ENCODE measurements around the gene APELA. TPM values are rescaled to one million over a fixed set of nuclear protein-coding genes. Genes with fewer than 3 reads are reported as not detected.

APELA gene
- not detected for total RNA-seq
- long read RNA-seq: 0 reads

- H3K36me3 ChIP-seq: no peaks in the 10 kb centered on the region
- H3K27me3 ChIP-seq (ENCODE audit: low read depth): no peaks in the 10 kb centered on the region
- H3K27ac ChIP-seq: no peak within 1 kb of the TSS
- no peaks in the 10 kb centered on the region for H3K9me3 ChIP-seq
- ATAC-seq: peak in 1 of 2 donors; percentile 59
- no peaks in the 10 kb centered on the region for H3K4me1 ChIP-seq
- H3K4me3 ChIP-seq: no peak within 1 kb of the TSS
- intact Hi-C loops (cut with DNase I): no loop called here
- no peak for DNase-seq
- TF ChIP-seq CTCF (IDR thresholded peaks at IDR 0.05): no peak
These were observed at the start of gene APELA for GRCh38 chr4:164876700-164877324. Gene APELA, plus strand, starts transcription at chr4:164877178. Its CDS starts 154 bp downstream, at chr4:164877332.

GRCh38 chr4:164828955-164829354 is 48.0 kb upstream of the APELA start:
- Histone ChIP-seq H3K4me1 (no peaks in the 10 kb centered on the region), H3K4me3 (no peak overlapping the region), H3K36me3 (no peaks in the 10 kb centered on the region), H3K9me3 (no peaks in the 10 kb centered on the region), H3K27me3 (ENCODE audit: low read depth) (no peaks in the 10 kb centered on the region), H3K27ac (no peak overlapping the region)
- no peak for TF ChIP-seq CTCF (IDR thresholded peaks at IDR 0.05)
- DNase-seq (no peak), ATAC-seq (no peak)
- intact Hi-C loops (cut with DNase I): no loop called here

GRCh38 chr4:164846566-164846965 is 30.4 kb upstream of the APELA start:
- no peak overlapping the region for H3K27ac ChIP-seq
- DNase-seq (no peak), ATAC-seq (no peak)
- no peaks in the 10 kb centered on the region for H3K27me3 ChIP-seq (ENCODE audit: low read depth)
- TF ChIP-seq CTCF (IDR thresholded peaks at IDR 0.05): no peak
- no peaks in the 10 kb centered on the region for H3K4me1 ChIP-seq
- intact Hi-C loops (cut with DNase I): no loop called here
- H3K36me3 ChIP-seq: no peaks in the 10 kb centered on the region
- H3K4me3 ChIP-seq: no peak overlapping the region
- no peaks in the 10 kb centered on the region for H3K9me3 ChIP-seq

- no peak for TF ChIP-seq CTCF (IDR thresholded peaks at IDR 0.05)
- intact Hi-C loops (cut with DNase I): no loop called here
- Histone ChIP-seq H3K27me3 (ENCODE audit: low read depth) (no peaks in the 10 kb centered on the region), H3K9me3 (no peaks in the 10 kb centered on the region), H3K4me3 (no peak overlapping the region), H3K4me1 (no peaks in the 10 kb centered on the region), H3K27ac (no peak overlapping the region), H3K36me3 (no peaks in the 10 kb centered on the region)
- no peak for DNase-seq
- ATAC-seq: no peak
These were observed 30.0 kb upstream of the APELA start for GRCh38 chr4:164847016-164847415.

- Histone ChIP-seq H3K27ac (no peak overlapping the region), H3K36me3 (no peaks in the 10 kb centered on the region), H3K27me3 (ENCODE audit: low read depth) (no peaks in the 10 kb centered on the region), H3K4me1 (no peaks in the 10 kb centered on the region), H3K9me3 (no peaks in the 10 kb centered on the region), H3K4me3 (no peak overlapping the region)
- intact Hi-C loops (cut with DNase I): no loop called here
- TF ChIP-seq CTCF (IDR thresholded peaks at IDR 0.05): no peak
- DNase-seq: no peak
- ATAC-seq: no peak
These were observed 28.9 kb upstream of the APELA start for GRCh38 chr4:164847967-164848649.

All from lower lobe of right lung (tissue), 2 donors.